ENCODE results near the gene BSPH1.

GRCh38 chr19:48004236-48004635 lies 12.3 kb upstream of the BSPH1 start:
- TF ChIP-seq POLR2A (IDR thresholded peaks at IDR 0.05; ENCODE audit: low read depth, low read length) (no peak), POLR2AphosphoS5 (IDR thresholded peaks at IDR 0.05; ENCODE audit: low read depth, low read length) (no peak)
